CD4-positive, alpha-beta T cell treated with Interferon alpha-2 for 1 hour (primary cell): Measurements from ENCODE around the gene SLC2A13.
A peak's percentile ranks its signal among the peaks of the same experiment; 100 is the strongest.

ENCODE experiments used
- DNase-seq, 2 donors: peaks; one replicate each; pipeline ENCODE4 v3.0.0-alpha.2; 2020 to 2022

Gene SLC2A13

DNA sequence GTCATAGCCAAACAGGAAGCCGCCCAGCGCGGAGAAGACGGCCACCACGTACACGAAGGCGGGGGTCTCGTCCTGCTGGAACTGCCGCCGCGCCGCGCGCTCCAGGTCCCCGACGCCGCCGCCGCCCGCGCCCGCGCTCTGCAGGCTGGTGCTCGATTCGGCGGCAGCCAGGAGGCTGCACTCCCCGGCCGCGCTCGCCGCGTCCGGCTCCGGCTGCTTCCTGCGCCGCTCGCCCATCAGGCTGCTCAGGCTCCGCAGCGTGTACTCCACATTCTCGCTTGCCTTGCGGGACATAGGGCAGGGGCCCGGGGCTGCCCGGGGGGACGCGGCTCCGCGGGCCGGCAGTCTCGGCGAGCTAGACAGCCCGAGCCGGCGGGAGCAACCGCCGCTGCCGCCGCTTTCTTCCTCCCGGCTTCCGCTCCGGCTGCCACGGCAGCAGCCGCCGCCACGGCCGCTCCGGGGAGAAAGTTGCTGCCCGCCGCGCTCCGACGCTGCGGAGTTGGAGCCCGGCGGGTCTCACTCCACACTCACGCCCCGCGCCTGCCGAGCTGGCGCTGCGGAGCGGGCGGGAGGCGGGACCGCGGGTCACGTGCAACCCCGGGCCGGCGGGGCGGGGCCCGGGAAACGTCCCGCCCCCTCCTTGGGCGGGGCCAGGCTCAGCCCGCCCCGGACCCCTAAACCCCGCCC is at the start of gene SLC2A13:
SLC2A13 (minus strand) TSS at position 567 of the 687 bp plus-strand sequence; CDS start at position 294, 273 bp downstream.
- DNase-seq = peak; percentile 72 to 85

DNA sequence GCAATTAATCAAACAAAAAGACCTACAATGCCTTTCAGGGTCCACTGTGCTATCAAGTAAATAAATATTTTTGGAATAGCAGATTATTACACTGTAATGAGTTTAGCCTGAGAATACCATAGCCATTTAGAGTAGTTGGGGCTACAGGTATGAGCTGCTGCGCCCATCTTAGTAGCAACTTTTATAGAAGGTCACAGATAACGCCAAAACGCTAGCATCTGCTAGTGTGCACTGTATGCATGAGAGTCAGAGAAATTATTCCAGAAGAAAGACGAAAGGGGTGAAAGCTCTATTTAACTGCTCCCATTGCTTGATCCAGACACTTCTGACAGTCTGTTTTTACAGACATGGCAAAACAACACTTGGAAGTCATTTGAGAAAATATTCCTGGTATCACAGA is 48.5 kb upstream of the SLC2A13 start:
- DNase-seq = no peak

DNA sequence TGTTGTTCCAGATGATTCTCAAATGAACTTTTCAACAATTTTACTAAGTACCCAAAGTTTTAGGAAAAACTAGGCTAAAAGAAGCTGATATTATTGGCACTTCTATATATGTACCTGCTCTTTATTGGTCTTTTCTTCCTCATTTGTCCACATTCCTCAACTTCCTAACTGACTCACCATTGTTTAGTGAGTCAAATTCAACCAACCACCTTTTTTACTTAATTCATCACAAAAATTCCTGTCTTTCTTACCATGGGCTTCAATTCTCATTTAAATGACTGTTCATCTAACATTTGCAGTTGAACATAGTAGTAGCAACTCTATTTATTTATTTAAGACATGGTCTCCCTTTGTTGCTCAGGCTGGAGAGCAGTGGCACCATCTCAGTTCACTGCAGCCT is 47.6 kb upstream of the SLC2A13 start:
- no peak for DNase-seq

DNA sequence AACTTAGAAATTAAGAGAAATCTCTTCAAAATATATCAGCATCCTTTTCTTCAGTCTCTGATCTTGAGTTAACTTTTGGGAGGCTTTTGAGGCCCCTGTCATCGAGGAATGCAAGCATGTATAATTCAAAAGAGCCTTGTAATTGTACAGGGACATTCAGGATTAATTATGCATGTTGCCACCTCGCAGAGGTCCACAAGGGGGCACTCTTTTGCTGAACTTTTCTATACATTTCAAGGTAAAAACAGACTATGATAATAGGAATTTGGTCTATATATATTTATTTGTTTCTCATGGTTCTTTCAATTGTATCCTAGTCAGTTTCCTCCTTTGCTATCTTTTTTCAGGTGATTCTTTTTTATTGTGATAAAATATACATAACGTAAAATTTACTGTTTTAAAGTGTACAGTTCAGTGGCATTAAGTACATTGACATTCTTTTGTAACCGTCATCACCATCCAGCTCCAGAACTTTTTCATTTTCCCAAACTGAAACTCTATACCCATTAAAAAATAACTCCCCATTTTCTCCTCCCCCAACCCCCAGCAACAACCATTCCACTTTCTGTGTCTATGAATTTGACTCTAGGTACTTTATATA is 47.0 kb upstream of the SLC2A13 start:
- peak; percentile 49 to 54 for DNase-seq

DNA sequence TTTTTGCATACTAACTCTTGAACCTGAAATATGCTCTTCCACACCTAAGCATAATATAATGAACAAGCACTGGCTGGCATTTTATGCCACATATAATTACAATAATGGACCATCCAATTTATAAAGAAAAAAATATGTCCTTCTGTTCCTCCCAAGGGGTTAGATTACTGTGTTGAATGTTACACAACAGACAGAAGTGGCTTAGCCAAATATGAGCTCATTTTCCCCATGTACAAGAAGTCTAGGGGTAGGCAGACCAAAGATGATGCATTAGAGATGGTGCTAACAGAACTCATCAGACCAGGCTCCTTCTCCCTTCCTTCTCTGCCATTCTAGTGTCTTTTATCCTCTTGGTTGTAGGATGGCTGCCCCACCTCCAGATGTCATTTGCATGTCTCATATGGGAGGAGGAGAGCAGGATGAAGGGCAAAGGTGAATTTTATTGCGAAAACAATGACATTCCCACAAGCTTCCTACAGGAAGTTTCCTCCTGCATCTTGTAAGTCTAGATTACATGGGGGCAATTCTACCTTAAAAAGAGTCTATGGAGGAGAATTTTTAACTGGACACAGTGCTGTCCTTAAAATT is 43.9 kb upstream of the SLC2A13 start:
- DNase-seq = no peak

DNA sequence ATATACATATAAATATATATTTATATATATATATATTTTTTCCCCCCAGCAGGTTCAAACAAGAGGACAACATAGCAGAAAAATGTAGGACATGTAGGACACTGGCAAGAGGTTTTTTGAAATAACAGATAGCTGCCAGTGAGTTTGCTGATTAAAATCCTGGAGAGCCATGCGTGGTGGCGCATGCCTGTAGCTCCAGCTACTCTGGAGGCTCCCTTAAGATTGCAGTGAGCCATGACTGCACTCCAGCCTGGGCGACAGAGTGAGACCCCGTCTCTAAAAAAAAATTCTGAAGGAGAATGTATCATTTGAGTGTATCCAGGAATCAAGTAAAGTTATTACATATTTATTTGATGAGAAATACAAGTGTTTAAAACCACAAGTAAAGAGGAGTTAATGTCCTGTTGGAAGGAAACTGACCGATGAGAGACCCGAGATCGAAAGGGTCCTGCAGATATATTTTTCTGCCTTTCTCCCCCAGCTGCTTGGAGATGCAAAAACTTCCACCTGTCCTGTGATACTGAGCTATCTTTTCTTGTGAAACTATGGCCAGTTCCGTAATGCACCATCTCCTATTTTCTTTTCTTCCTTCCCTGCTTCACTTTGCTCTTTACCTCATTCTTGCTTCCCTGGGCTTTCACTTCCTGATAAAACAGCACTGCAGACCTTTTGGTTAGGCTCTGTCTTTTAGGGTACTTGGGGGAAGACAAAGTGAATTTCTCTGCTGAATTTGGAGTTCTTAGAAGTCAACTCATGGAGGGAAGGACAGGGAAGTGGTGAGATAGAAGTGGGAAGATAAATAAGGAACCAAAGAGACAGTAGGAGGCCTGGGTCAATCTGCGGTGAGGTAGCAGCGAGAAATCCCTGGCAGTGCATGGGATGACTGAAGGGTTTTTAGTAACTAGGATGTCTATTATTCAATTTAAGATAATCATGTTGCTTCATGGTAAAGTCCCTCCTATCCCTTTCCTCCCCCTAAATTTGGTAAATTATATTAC is 41.2 kb upstream of the SLC2A13 start:
- DNase-seq = no peak

DNA sequence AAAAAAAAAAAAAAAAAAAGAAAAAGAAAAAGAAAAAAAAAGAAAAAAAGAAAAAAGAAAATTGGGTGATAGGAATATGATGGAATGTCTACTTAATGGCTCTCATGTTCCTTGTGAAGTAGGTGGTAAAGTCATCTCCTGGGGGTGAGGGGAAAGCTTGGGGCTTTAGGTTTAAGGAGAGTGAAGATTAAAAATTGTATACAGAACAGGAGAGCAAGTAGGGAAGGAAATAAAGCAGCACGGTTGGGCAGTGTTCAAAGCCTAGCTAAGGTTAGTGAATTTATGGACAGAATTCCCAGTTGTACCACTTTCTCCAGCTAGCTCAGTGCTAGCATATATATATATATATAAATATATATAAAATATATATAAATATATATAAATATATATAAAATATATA is 40.0 kb upstream of the SLC2A13 start:
- DNase-seq = no peak

DNA sequence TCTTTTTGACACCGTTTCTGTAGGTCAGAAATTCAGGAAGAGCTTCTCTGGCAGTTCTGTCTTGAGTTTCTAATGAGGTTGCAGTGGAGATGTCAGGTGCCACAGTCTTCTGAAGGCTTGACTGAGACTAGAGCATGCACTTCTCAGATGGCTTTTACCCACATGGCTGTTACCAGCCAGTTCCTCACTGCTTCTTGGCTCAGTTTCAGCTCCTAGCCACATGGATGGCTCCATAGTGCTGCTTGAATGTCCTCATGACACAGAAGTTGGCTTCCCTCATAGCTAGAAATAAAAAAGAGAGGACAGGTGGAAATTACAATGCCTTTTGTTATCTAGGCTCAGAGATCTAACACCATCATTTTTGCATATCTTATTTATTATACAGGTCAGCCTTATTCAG is 38.1 kb upstream of the SLC2A13 start:
- no peak for DNase-seq

DNA sequence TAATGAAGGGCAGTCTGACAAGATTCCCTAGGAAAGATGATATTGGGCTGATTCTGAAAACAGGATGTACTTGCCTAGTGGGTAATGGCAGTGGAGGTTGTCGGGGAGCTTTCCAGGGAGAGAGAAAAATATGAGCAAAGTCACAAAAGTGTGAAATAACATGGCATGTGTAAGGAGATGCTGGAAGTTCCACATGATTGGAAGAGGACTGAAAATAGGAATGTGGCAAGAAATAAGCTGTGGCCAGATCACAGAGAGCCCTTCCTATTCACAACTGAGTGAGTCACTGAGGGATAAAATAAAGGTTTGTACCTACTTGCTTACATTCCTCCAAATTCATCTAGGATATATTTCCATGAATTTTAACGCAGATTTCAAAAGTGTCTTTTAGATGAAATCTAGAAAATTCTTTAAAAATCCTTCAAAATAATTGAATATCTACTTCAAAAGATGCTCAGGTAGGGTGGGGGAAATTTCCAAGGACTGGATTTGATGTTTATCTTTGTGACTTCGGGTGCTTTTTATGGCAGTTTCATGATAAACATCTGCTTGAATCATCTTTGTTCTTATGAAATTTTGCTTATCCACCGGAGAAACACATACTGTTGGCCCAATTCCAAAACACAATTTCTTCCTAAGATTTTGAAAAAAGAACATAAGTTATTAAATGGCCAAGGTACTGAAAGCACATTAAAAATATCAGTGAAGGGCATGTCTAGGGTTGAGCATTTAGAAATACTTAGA is 36.3 kb upstream of the SLC2A13 start:
- DNase-seq = no peak

DNA sequence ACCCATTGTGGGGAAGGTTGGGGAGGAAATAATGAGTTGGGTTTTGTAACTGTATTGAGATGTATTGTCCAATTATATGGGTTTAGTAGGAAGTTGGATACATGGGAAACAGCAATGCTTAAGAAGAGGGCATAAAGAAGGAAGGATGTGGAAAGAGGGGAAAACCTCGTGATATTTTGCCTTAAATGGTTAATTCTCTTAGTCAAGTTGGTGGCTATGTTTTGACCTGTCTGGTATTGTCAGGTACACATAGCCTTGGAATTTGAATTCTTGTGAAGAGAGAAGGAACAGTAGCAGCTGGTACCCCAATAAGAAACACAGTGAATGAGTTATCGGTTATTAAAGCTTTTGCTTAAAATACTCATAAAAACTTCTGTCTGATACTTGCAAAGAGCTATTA is 32.6 kb upstream of the SLC2A13 start:
- no peak for DNase-seq

DNA sequence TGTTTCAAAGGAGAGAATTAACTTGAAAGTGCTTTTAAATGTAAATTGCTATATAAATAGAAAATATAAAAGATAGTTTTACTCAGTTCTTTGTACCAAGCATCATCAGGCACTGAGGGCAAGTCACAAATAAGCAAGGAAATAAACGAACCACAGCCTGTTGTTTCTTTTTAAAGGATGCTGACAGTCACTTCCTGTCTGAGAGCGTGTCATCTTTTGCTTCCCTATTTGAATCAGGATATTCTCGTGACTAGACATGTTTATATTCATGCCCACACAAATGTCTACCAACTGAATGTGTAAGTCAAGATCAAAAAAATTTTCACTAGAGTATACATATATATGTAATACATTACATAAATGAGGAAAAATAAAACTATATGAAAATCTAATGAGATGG is 31.4 kb upstream of the SLC2A13 start:
- DNase-seq = peak; percentile 9 to 49

DNA sequence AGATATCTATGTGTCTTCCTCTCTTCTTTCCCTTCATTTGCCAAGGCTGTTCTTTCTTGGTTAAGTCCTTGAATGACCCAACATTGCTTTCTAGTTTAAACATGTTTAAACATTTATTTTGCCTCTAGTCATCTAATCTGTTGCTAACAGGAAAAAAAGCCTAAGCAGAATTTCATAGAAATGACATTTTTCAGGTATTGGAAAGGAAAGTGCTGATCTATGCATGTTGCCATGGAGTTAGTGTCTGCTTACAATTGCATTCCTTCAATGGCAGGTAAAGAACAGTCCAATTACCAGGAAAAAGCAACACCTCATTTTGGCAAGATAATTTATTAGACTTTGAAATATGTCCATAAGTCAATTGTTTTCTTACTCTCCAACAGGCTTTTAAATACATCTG is 21.5 kb upstream of the SLC2A13 start:
- DNase-seq = no peak

DNA sequence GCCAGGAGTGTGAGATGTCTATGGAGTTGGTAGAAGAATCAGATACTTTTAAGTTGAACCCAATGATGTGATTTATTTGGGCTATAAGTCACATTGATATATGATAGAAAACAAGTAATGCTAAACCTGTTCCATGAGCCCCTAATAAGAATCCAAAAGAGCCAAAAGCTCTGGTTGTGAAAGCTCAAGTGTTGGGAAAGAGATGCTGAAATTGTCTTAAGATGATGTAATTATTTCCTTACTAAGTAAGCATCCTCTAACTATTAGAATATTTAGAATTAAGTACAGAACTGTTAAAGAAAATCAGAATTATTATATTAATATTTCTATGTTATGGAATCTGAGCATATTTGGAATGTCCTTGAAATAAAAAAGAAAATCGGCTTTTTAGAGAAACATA is 17.6 kb upstream of the SLC2A13 start:
- no peak for DNase-seq

DNA sequence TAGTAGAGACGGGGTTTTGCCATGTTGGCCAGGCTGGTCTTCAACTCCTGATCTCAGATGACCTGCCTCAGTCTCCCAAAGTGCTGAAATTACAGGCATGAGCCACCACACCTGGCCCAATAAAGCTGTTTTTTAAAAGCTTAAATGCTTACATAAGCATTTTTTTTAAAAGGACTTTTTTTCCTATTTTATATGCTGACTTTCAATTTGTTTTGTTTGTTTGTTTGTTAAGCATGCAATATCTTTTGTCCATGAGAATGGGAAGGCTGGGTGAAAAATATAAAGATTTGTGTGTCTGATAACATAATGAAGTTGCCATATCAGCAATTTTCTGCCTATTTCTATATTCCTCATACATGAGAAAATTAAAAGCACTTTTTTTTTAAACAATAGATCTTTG is 17.0 kb upstream of the SLC2A13 start:
- no peak for DNase-seq

DNA sequence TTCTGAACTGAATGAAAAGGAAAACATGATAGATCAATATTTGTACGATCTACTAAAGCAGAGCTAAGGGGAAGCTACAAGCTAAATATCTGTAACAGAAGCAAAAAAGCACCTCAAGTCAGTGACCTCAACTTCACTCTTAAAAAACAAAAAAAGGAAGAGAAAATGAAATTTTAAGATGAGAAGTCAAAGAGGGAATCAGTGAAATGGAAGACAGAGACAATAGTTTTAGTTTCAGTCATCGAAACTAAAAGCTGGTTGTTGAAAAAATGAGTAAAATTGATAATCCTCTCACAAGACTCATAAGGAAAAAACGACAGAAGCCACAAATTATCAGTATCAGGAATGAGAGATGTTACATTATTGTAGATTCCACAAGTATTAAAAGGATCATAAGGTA is 11.9 kb upstream of the SLC2A13 start:
- no peak for DNase-seq

DNA sequence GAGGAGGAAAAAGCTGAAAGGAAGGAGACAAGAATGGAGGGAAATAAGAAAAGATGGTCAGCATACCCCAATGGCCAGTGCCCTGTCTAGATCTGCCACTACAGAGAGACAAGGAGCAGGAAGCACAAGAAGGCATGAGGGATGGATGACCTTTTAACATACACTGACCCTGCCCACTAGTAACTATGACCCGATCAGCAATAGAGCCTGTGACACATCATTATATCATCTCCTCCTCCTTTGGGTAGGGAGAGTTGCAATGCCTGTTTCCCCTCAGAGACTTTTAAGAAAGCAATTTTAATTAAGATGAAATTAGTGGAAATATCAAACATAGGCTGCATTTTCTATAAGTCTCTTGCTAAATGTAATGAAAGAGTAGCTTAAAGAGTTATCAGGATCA is 4.7 kb upstream of the SLC2A13 start:
- DNase-seq = no peak

DNA sequence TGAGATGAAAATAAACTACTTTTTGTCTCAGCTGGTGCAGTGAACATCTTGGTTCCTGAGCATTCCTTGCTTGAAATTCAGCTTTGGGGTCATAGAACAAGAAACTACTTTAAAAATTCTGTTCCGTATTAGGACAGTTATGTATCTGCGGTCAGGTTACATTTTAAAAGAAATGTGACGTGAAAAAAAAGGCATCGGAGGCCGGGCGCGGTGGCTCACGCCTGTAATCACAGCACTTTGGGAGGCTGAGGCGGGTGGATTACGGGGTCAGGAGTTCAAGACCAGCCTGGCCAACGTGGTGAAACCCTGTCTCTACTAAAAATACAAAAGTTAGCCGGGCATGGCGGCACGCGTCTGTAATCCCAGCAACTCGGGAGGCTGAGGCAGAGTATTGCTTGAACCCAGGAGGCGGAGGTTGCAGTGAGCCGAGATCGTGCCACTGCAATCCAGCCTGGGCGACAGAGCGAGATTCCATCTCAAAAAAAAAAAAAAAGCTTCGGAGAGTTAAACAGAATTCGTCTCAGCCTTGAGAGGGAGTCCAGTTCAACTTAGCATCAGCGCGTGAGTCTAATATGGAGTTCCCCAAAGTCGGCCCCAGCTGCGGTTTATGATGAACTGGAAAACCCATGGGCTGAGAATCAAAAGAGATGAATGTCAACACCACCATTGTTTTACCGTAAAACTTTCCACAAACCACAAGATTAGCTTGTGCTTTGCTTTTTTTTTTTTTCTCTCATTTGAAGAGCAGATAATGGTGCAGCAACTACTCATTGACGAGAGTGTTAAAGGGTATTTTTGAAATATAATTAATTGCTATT is 2.1 kb upstream of the SLC2A13 start:
- DNase-seq = peak in 1 of 2 donors; percentile 33

DNA sequence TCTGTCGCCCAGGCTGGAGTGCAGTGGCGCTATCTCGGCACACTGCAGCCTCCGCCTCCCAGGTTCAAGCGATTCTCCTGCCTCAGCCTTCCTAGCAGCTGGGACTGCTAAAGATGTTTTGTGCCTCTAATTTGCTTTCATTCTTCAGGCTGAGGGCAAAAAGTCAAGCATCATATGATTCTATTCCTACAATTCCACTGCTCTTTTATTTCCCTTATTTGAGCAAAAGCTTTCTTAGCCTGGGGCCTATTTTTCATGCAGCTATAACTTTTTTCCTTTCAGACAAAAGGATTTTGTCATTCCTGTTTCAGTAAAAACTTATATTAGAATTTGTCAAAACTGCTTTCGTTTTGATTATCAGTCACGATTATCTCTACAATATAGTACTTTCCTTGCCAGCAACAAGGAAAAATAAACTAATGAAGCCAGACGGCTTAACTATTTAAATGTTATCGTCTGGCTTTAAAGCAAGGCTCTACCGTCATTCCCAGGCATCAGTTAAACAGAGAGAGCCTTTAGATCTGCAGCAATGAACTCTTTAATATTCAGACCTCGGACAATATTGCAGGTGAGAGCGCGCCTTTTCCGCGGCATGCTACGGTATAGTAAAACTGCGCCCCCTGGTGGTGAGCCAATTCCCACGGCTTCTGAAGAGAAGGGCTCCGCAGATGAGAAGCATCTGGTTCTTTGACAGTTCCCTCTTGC is 1.4 kb upstream of the SLC2A13 start:
- DNase-seq = peak; percentile 79 to 88

DNA sequence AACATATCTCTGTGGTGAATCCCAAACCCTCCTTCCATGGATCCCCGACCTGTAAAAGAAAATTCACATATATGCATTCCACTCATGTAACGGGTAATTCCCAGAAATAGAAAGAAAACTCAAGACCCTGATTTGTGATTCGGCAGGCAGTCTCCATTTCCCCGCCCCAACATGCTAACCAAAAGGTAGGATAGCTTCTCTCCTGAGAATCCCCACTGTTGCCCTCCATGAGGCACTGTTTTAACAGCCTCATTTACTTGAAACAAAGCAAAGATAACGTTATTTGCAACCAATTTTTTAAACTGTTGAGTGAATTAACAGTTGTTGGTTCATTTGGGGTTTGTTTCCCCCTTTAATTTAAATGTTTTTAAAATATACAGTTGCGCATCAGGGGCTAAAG is 774 bp upstream of the SLC2A13 start:
- peak in 1 of 2 donors; percentile 11 for DNase-seq

DNA sequence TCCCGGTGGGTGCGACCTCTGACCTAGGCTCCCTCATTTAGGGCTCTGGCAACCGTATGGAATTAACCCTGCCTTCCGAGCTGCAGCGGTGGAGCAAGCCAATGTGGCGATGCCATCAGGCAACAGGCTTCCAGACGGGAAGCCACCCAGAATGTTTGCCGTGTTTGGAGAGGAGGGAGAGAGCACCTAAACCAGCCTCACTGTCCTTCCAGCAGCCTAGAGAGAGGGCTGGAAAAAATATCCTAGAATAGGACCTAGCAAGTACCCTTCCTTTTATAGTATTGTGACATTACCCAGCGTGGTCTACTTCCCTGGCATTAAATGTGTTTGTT is 287 bp upstream of the SLC2A13 start:
- no peak for DNase-seq

DNA sequence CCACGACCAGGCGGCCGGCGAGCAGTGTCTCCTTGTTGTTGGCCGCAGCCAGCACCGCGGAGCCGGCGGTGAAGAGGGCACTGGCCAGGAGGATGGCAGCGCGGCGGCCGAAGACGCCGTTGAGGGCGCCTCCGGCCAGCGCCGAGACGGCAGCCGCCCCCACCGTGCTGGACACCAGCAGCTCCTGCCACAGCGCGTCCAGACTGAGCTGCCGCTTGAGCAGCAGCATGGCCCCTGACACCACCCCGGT is 691 bp downstream of the SLC2A13 start:
- no peak for DNase-seq
